ENCODE data around the gene DCST2.

DNA sequence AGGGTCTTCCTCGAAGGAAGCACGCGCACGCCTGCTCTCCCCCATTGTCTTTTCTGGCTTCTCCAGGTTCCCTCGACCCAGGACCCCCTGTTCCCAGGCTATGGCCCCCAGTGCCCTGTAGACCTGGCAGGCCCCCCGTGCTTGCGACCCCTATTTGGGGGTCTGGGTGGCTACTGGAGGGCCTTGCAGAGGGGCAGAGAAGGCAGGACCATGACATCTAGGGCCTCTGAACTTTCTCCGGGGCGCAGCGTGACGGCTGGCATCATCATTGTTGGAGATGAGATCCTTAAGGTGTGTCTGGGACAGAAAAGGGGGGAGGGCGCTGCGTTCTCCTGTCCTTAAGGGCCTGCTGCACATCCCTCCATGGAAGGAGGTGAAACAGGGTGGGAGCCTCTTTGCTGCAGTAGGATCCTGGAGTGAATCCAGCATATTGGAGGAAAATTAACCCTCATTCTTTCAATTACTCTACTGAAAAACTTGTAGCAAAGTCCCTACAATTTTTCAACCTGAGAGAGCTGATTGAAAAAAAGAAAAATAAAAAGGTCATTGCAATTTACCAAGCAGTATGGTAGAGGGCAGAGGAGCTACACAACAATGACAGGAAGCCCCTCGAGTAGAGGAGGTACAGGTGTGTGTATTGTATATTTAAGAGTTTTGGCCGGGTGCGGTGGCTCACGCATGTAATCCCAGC is 49.7 kb downstream of the DCST2 start:
- TF ChIP-seq POLR2A (IDR thresholded peaks at IDR 0.05), result no peak
- TF ChIP-seq, protein P1, sequence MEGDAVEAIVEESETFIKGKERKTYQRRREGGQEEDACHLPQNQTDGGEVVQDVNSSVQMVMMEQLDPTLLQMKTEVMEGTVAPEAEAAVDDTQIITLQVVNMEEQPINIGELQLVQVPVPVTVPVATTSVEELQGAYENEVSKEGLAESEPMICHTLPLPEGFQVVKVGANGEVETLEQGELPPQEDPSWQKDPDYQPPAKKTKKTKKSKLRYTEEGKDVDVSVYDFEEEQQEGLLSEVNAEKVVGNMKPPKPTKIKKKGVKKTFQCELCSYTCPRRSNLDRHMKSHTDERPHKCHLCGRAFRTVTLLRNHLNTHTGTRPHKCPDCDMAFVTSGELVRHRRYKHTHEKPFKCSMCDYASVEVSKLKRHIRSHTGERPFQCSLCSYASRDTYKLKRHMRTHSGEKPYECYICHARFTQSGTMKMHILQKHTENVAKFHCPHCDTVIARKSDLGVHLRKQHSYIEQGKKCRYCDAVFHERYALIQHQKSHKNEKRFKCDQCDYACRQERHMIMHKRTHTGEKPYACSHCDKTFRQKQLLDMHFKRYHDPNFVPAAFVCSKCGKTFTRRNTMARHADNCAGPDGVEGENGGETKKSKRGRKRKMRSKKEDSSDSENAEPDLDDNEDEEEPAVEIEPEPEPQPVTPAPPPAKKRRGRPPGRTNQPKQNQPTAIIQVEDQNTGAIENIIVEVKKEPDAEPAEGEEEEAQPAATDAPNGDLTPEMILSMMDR (IDR thresholded peaks at IDR 0.05), result no peak
